Activated CD4-positive, alpha-beta T cell treated with anti-CD3 and anti-CD28 coated beads, Interleukin-2, amount 10 ng/mL, durations not matched to agents 24 days and 14 days (primary cell): ENCODE data around the gene SLC17A2. TPM values are rescaled to one million over a fixed set of nuclear protein-coding genes. Genes with fewer than 3 reads are reported as not detected.
"Not testable (repeated sequence)": the region's sequence is repeated elsewhere in the genome, so short reads cannot be mapped to it uniquely, and the experiment has no call there.

ENCODE experiments used
- DNase-seq: peaks from one replicate; pipeline ENCODE4 v3.0.0; 2022
- H3K27ac Mint-ChIP-seq: one replicate; pipeline ENCODE4 v1.8.0; 2022; ENCODE audit warnings: mild to moderate bottlenecking, mixed read lengths
- H3K27me3 Mint-ChIP-seq: one replicate; pipeline ENCODE4 v1.8.0; 2022; ENCODE audit warnings: mixed read lengths
- H3K36me3 Mint-ChIP-seq: one replicate; pipeline ENCODE4 v1.8.0; 2022; ENCODE audit warnings: low read depth, mild to moderate bottlenecking, mixed read lengths
- H3K4me1 Mint-ChIP-seq: one replicate; pipeline ENCODE4 v1.8.0; 2021; ENCODE audit warnings: mixed read lengths
- H3K4me3 Mint-ChIP-seq: one replicate; pipeline ENCODE4 v1.8.0; 2022; ENCODE audit warnings: mild to moderate bottlenecking, moderate library complexity, mixed read lengths
- H3K9me3 Mint-ChIP-seq: one replicate; pipeline ENCODE4 v1.8.0; 2021; ENCODE audit warnings: mixed read lengths
- intact Hi-C: fragments of 100-400 bp; cut with micrococcal nuclease; formaldehyde crosslinking; loops from one replicate; pipeline ENCODE4 v1.15.1; 2023
- total RNA-seq: library from RNA; stranded (reverse); gene quantifications from 2 replicates; pipeline ENCODE4 v1.2.3, GENCODE V29; 2022

SLC17A2 gene
- total RNA-seq, 1 donor from 2014 or later, result not detected

DNA sequence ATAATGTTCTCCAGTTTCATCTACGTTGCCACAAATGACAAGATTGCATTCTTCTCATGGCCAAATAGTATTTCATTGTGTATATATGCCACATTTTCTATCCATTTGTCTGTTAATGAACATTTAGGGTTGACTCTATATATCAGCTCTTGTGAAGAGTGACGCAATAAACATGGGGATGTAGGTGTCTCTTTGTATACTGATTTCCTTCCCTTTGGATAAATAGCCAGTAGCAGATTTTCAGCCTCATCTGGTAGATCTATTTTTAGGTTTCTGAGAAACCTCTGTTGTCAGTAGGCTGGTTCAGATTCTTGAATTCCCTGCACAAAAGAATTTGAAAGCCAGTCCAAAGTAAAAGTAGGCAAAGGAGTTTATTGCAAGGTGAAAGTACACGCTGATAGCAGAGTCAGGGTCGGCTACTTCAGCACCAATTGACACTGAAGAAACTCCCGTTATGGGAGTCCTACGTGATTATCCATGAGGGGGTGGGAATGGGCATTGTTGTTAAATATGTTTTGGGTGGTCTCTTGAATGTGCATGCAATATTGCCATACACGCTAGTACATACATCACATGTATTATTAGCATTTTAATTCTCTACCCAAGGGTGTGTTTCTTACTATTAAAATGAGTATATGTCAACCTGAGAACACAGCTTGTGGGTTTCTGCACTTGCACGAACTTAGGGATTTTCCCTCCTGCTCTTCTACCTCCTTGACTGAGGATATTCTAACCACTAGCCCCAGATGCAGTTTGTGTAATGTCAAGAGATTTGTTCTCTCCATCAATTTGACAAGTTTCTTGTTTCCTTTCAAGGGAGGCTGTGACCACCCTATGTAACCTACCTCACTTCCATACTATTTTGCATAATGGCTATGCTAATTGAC is 14.4 kb upstream of the SLC17A2 start:
- no peaks in the 10 kb centered on the region for H3K27me3 Mint-ChIP-seq
- DNase-seq, result peak; percentile 80
- peak overlapping the region; percentile 36 for H3K4me3 Mint-ChIP-seq
- peaks cover 7% of the 10 kb centered on the region for H3K9me3 Mint-ChIP-seq
- H3K27ac Mint-ChIP-seq, result peak overlapping the region; percentile 64
- peaks cover 5% of the 10 kb centered on the region for H3K36me3 Mint-ChIP-seq
- peaks cover 24% of the 10 kb centered on the region for H3K4me1 Mint-ChIP-seq
- intact Hi-C loops, result loop anchor here (1.0 to 5.0 kb wide), 4 partner anchors 17 to 78 kb away; partner anchors contain the start of gene TRIM38

DNA sequence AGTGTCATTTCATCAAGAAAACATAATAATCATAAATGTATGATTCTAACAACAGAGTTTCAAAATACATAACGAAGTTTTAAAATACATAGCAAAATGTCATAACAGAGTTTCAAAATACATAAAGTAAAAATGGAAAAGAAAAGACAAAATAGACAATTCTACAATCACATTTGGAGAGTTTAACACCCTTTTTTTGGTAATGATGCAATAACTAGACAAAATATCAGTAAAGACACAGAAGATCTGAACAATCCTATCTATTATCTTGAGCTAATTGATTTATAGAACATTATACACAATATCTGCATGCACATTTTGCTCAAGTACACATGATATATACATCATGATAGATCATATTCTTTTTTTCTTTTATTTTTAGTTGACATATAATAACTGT is 13.4 kb upstream of the SLC17A2 start:
- H3K4me3 Mint-ChIP-seq, result no peak overlapping the region
- H3K27ac Mint-ChIP-seq, result no peak overlapping the region
- DNase-seq, result no peak
- H3K27me3 Mint-ChIP-seq, result no peaks in the 10 kb centered on the region
- H3K36me3 Mint-ChIP-seq, result peaks cover 5% of the 10 kb centered on the region
- peaks cover 24% of the 10 kb centered on the region for H3K4me1 Mint-ChIP-seq
- H3K9me3 Mint-ChIP-seq, result peaks cover 7% of the 10 kb centered on the region
- intact Hi-C loops, result loop anchor here (2.0 to 5.0 kb wide), 2 partner anchors 77 to 155 kb away; no protein-coding TSS in a partner anchor

DNA sequence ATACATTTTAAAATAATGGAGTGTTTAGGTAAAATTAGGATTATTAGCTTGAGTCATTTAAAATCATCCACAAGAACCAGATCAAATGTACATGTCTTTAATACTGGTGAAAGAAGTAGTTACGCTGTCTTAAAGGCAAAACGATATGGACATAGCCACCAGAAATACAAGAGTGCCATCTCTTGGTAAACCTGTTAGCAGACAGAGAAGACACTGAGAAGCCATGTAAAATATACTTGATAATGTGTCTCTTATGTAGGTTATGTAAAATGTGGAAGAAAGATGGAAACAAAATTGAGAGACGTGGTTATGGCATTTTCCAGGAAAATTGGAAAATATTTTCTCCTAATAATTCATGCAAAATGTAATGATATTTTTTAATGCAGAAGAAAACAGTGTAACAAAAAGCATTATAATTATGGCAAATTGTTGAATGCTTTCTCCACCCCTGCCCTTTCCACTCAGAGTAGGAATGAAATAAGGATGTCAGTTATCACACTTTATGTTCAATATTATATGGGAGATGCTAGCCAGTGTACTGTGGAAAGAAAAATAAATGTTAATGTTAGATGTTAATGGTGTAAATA is 12.2 kb upstream of the SLC17A2 start:
- Mint-ChIP-seq H3K9me3 (peaks cover 7% of the 10 kb centered on the region), H3K27me3 (no peaks in the 10 kb centered on the region), H3K27ac (no peak overlapping the region), H3K4me3 (no peak overlapping the region), H3K36me3 (peaks cover 5% of the 10 kb centered on the region), H3K4me1 (peaks cover 24% of the 10 kb centered on the region)
- peak; percentile 72 for DNase-seq
- intact Hi-C loops, result loop anchor here (1.0 to 5.0 kb wide), 3 partner anchors 75 to 222 kb away; no protein-coding TSS in a partner anchor

- Mint-ChIP-seq H3K9me3 (no peaks in the 10 kb centered on the region), H3K4me3 (no peak overlapping the region), H3K27me3 (peaks cover 2% of the 10 kb centered on the region), H3K27ac (no peak overlapping the region), H3K36me3 (no peaks in the 10 kb centered on the region), H3K4me1 (peaks cover 3% of the 10 kb centered on the region)
- no peak for DNase-seq
- intact Hi-C loops, result no loop called here
Measured at GRCh38 chr6:25939593-25939992, 9.1 kb upstream of the SLC17A2 start.

DNA sequence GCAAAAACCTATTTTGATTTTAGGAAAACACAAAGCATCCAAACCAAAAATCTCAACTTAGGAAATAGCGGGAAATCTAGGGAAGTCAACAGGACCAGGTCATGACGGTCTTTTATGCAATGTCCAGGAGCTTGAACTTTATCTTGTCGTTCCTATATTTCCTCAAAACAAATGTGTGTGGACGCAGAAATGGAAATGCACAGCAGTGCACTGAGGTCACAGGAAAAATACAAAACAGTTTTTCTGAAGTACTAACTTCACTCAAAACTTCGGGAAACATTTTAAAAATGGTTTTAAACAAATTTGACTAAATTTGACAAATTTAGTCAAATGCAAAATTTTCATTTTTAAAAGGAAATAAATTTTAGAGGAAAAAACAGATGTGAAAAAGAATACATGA is 5.5 kb upstream of the SLC17A2 start:
- peaks cover 2% of the 10 kb centered on the region for H3K27me3 Mint-ChIP-seq
- intact Hi-C loops, result no loop called here
- H3K4me1 Mint-ChIP-seq, result peaks cover 2% of the 10 kb centered on the region
- H3K4me3 Mint-ChIP-seq, result no peak overlapping the region
- DNase-seq, result no peak
- no peaks in the 10 kb centered on the region for H3K9me3 Mint-ChIP-seq
- no peak overlapping the region for H3K27ac Mint-ChIP-seq
- no peaks in the 10 kb centered on the region for H3K36me3 Mint-ChIP-seq

- no peak overlapping the region for H3K27ac Mint-ChIP-seq
- H3K36me3 Mint-ChIP-seq, result no peaks in the 10 kb centered on the region
- no peak for DNase-seq
- intact Hi-C loops, result no loop called here
- peaks cover 2% of the 10 kb centered on the region for H3K27me3 Mint-ChIP-seq
- H3K4me1 Mint-ChIP-seq, result peaks cover 2% of the 10 kb centered on the region
- H3K9me3 Mint-ChIP-seq, result no peaks in the 10 kb centered on the region
- no peak overlapping the region for H3K4me3 Mint-ChIP-seq
Measured at GRCh38 chr6:25934735-25935313, 4.3 kb upstream of the SLC17A2 start.

DNA sequence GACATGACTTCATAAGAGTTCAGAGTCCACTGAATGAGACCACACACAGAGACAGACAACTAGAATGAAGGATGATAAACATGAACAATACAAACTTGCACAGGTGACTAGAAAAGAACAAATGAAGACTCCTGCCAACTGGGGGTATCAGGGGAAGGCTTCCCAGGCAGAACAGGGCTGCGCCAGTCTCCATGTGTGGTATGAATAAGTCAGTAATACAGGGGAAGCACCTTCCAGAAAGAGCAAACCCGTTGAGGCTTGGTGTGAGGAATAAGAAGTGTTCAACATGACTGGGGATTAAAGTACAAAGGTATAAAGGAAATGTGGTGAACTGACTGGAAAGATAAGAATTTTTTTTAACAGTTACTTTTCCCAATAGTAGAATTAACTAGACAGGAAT is 3.7 kb upstream of the SLC17A2 start:
- no peak overlapping the region for H3K4me3 Mint-ChIP-seq
- H3K27ac Mint-ChIP-seq, result no peak overlapping the region
- H3K4me1 Mint-ChIP-seq, result peaks cover 2% of the 10 kb centered on the region
- no peaks in the 10 kb centered on the region for H3K9me3 Mint-ChIP-seq
- no peak for DNase-seq
- peaks cover 2% of the 10 kb centered on the region for H3K27me3 Mint-ChIP-seq
- H3K36me3 Mint-ChIP-seq, result no peaks in the 10 kb centered on the region
- intact Hi-C loops, result no loop called here

- no peak for DNase-seq
Measured at GRCh38 chr6:25931411-25931709, 869 bp upstream of the SLC17A2 start.

GRCh38 chr6:25929785-25930184 is 706 bp downstream of the SLC17A2 start:
- H3K4me3 Mint-ChIP-seq, H3K36me3 Mint-ChIP-seq, intact Hi-C loops: not testable (repeated sequence)

More at GRCh38 chr6:25931411-25931709, 869 bp upstream of the SLC17A2 start:
- H3K4me1 Mint-ChIP-seq, result peaks cover 7% of the 10 kb centered on the region
- no peak overlapping the region for H3K27ac Mint-ChIP-seq
- H3K9me3 Mint-ChIP-seq, result no peaks in the 10 kb centered on the region
- no peak overlapping the region for H3K4me3 Mint-ChIP-seq
- intact Hi-C loops, result no loop called here
- H3K36me3 Mint-ChIP-seq, result no peaks in the 10 kb centered on the region
- no peaks in the 10 kb centered on the region for H3K27me3 Mint-ChIP-seq

DNA sequence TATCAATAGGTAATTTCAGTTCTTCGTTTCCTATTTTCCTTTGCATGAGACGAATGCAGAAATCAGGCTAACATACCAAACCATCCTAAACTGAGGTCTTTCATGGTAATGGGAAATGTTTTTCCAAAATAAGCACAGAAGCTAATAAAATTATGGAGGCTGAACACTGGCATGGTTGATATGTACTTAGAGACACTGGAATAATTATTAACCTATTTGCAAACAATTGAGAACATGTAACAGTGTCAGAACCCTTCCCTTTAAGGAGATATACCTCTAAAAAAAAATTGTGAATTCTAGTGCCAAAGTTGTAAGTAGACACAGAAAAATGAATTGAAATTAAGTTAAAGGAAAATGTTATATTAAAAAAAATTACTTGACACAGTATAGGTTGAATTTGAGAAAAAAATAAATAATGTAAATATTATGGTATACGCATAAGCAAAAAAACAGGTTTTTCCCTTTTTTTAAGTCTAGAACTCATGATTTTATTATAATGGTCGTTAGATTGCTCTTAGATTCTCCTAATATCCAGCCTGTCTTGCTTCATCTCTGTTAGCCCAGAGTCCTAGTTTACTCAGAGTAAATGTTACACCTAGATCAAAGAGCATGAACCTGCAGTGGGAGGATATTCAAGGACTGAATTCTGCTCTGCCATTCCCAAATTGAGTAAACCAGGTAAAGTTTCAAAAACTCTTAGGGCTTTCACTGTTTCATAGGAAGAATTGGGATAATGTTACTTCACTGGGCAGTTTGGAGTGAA is 1.7 kb downstream of the SLC17A2 start:
- no peaks in the 10 kb centered on the region for H3K9me3 Mint-ChIP-seq
- no peaks in the 10 kb centered on the region for H3K27me3 Mint-ChIP-seq

More at GRCh38 chr6:25929785-25930184, 706 bp downstream of the SLC17A2 start:
- not testable (repeated sequence) for H3K27ac Mint-ChIP-seq, H3K27me3 Mint-ChIP-seq, H3K9me3 Mint-ChIP-seq, DNase-seq, H3K4me1 Mint-ChIP-seq

GRCh38 chr6:25927756-25928216 is 2.7 kb downstream of the SLC17A2 start:
- Mint-ChIP-seq H3K4me3 (no peak overlapping the region), H3K27ac (no peak overlapping the region), H3K27me3 (no peaks in the 10 kb centered on the region), H3K9me3 (no peaks in the 10 kb centered on the region), H3K4me1 (peaks cover 6% of the 10 kb centered on the region), H3K36me3 (no peaks in the 10 kb centered on the region)
- intact Hi-C loops, result no loop called here
- no peak for DNase-seq

More for the DNA sequence above, 1.7 kb downstream of the SLC17A2 start:
- Mint-ChIP-seq H3K27ac (no peak overlapping the region), H3K36me3 (no peaks in the 10 kb centered on the region), H3K4me3 (no peak overlapping the region), H3K4me1 (peaks cover 6% of the 10 kb centered on the region)
- intact Hi-C loops, result no loop called here
- no peak for DNase-seq

DNA sequence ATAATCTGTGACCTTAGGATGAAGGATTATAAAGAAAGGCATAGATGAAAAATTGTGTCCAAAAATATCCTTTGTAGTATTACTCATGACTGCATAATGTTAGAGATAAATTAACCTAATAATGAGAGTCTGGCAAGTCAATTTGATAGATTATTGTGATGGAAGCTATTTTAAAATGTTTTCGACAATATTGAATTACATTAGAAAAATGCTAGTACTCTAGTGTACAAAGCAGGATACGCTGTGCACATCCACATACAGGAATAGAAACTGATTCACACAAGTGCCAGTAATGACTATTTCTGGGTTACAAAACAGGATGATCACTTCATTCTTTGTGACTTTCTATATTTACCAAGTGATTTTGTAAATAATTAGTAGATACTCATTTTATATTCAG is 3.3 kb downstream of the SLC17A2 start:
- Mint-ChIP-seq H3K9me3 (peaks cover 2% of the 10 kb centered on the region), H3K36me3 (no peaks in the 10 kb centered on the region), H3K27ac (no peak overlapping the region), H3K27me3 (no peaks in the 10 kb centered on the region), H3K4me1 (peaks cover 8% of the 10 kb centered on the region), H3K4me3 (no peak overlapping the region)
- intact Hi-C loops, result no loop called here
- DNase-seq, result no peak

GRCh38 chr6:25925876-25926275 is 4.6 kb downstream of the SLC17A2 start:
- Mint-ChIP-seq H3K4me3 (no peak overlapping the region), H3K36me3 (no peaks in the 10 kb centered on the region), H3K9me3 (peaks cover 3% of the 10 kb centered on the region), H3K27ac (no peak overlapping the region), H3K27me3 (no peaks in the 10 kb centered on the region), H3K4me1 (peaks cover 10% of the 10 kb centered on the region)
- intact Hi-C loops, result no loop called here
- DNase-seq, result no peak
